ACC112 (cell line): ENCODE results near the gene AXL.

Experiments
- H2AFZ ChIP-seq: fragments of 200-600 bp; sonication (generic); one replicate; pipeline ENCODE4 v1.6.0; 2017; ENCODE audit warnings: antibody characterized with exemption, low read length; ENCODE audit not compliant: unreplicated experiment
- H3K27ac ChIP-seq: fragments of 200-600 bp; sonication (generic); 2 replicates; pipeline ENCODE4 v1.5.1; 2014; ENCODE audit warnings: low read depth, mild to moderate bottlenecking, antibody characterized with exemption, low read length, moderate library complexity
- H3K27me3 ChIP-seq: fragments of 200-600 bp; sonication (generic); 2 replicates; pipeline ENCODE4 v1.6.1; 2014; ENCODE audit warnings: mild to moderate bottlenecking, antibody characterized with exemption, low read length, moderate library complexity, mixed read lengths; ENCODE audit not compliant: insufficient read depth
- H3K36me3 ChIP-seq: fragments of 200-600 bp; sonication (generic); 2 replicates; pipeline ENCODE4 v1.6.1; 2016; ENCODE audit warnings: mild to moderate bottlenecking, antibody characterized with exemption, low read length, moderate library complexity, mixed read lengths; ENCODE audit not compliant: insufficient read depth
- H3K4me1 ChIP-seq: fragments of 200-600 bp; sonication (generic); one replicate; pipeline ENCODE4 v1.6.1; 2016; ENCODE audit warnings: low read length, mixed read lengths; ENCODE audit not compliant: insufficient read depth, unreplicated experiment, control insufficient read depth
- H3K4me3 ChIP-seq: fragments of 200-600 bp; sonication (generic); 2 replicates; pipeline ENCODE4 v1.5.1; 2014; ENCODE audit warnings: mild to moderate bottlenecking, low read depth, low read length
- H3K79me2 ChIP-seq: fragments of 200-600 bp; sonication (generic); one replicate; pipeline ENCODE4 v1.6.0; 2016; ENCODE audit warnings: low read length; ENCODE audit not compliant: control insufficient read depth, unreplicated experiment, insufficient read depth

The AXL gene

GRCh38 chr19:41310033-41310831 is 91.2 kb downstream of the AXL start, which contains the start of gene CCDC97:
CCDC97 (plus strand) TSS chr19:41310172; CDS start chr19:41310311, 139 bp downstream.
- peak within 1 kb of the TSS; percentile 90 for H3K27ac ChIP-seq
- H3K4me3 ChIP-seq: peak within 1 kb of the TSS; percentile 95
- H3K27me3 ChIP-seq: no peaks in the 10 kb centered on the region
- H3K36me3 ChIP-seq: no peaks in the 10 kb centered on the region
- peaks cover 14% of the 10 kb centered on the region for H3K4me1 ChIP-seq
- peaks cover 10% of the 10 kb centered on the region for H3K79me2 ChIP-seq
- H2AFZ ChIP-seq: peak within 1 kb of the TSS; percentile 67

GRCh38 chr19:41311072-41311471 is 92.0 kb downstream of the AXL start:
- no peak overlapping the region for H2AFZ ChIP-seq
- H3K4me3 ChIP-seq: peak overlapping the region; percentile 95
- H3K79me2 ChIP-seq: peaks cover 10% of the 10 kb centered on the region
- peak overlapping the region; percentile 90 for H3K27ac ChIP-seq
- H3K36me3 ChIP-seq: no peaks in the 10 kb centered on the region
- no peaks in the 10 kb centered on the region for H3K27me3 ChIP-seq
- peaks cover 14% of the 10 kb centered on the region for H3K4me1 ChIP-seq
